ENCODE measurements around the gene SP140L.

Gene SP140L

GRCh38 chr2:230447455-230448451 is 120.8 kb downstream of the SP140L start:
- TF ChIP-seq CTCF (IDR thresholded peaks at IDR 0.05; ENCODE audit: low read depth, low read length, missing control alignments), result no peak
- H3K4me3 ChIP-seq (replicated peaks; ENCODE audit: low read depth, low read length), result no peak overlapping the region
- no peak for DNase-seq (ENCODE audit: extremely low read depth, low read depth)

- TF ChIP-seq CTCF (IDR thresholded peaks at IDR 0.05; ENCODE audit: low read depth, low read length, missing control alignments), result no peak
- H3K4me3 ChIP-seq (replicated peaks; ENCODE audit: low read depth, low read length), result no peak overlapping the region
- no peak for DNase-seq (ENCODE audit: extremely low read depth, low read depth)
Measured at GRCh38 chr2:230449901-230450467, 123.0 kb downstream of the SP140L start.

- H3K4me3 ChIP-seq (replicated peaks; ENCODE audit: low read depth, low read length), result no peak overlapping the region
- no peak for DNase-seq (ENCODE audit: extremely low read depth, low read depth)
- TF ChIP-seq CTCF (IDR thresholded peaks at IDR 0.05; ENCODE audit: low read depth, low read length, missing control alignments), result no peak
Measured at GRCh38 chr2:230453006-230453405, 126.0 kb downstream of the SP140L start.
